Hepatocyte (in vitro differentiated cells): ENCODE results near the gene TTC27.
"Not testable (repeated sequence)": the region's sequence is repeated elsewhere in the genome, so short reads cannot be mapped to it uniquely, and the experiment has no call there.

Experiments
- EZH2 ChIP-seq: fragments of 200-600 bp; sonication (generic); IDR thresholded peaks from 2 replicates; pipeline ENCODE4 v1.6.1; 2016; ENCODE audit warnings: antibody characterized with exemption, mild to moderate bottlenecking, borderline replicate concordance
- TF ChIP-seq, protein P1 (sequence below): fragments of 200-600 bp; sonication (generic); IDR thresholded peaks from 2 replicates; pipeline ENCODE4 v1.5.1; 2016; ENCODE audit warnings: antibody characterized with exemption, mild to moderate bottlenecking; ENCODE audit not compliant: poor library complexity

DNA sequence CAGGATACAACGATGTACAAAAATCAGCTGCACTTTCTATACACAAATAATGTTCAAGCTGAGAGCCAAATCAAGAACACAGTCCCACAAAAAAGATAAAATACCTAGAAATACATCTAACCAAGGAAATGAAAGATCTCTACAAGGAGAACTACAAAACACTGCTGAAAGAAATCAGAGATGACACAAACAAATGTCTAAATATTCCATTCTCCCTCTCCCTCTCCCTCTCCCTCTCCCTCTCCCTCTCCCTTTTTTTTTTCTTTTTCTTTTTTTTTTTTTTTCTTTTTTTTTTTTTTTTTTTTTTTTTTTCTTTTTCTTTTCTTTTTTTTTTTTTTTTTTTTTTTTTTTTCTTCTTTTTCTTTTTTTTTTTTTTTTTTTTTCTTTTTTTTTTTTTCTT, 238.6 kb downstream of the TTC27 start:
- TF ChIP-seq, protein P1, sequence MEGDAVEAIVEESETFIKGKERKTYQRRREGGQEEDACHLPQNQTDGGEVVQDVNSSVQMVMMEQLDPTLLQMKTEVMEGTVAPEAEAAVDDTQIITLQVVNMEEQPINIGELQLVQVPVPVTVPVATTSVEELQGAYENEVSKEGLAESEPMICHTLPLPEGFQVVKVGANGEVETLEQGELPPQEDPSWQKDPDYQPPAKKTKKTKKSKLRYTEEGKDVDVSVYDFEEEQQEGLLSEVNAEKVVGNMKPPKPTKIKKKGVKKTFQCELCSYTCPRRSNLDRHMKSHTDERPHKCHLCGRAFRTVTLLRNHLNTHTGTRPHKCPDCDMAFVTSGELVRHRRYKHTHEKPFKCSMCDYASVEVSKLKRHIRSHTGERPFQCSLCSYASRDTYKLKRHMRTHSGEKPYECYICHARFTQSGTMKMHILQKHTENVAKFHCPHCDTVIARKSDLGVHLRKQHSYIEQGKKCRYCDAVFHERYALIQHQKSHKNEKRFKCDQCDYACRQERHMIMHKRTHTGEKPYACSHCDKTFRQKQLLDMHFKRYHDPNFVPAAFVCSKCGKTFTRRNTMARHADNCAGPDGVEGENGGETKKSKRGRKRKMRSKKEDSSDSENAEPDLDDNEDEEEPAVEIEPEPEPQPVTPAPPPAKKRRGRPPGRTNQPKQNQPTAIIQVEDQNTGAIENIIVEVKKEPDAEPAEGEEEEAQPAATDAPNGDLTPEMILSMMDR = not testable (repeated sequence)
- not testable (repeated sequence) for TF ChIP-seq EZH2
